ENCODE measurements around the gene CBX4. TPM values are rescaled to one million over a fixed set of nuclear protein-coding genes. Genes with fewer than 3 reads are reported as not detected.

CBX4 gene
- polyA plus RNA-seq, 1 of the 3 experiments (the other 2 are of a cell fraction) = 21.9 TPM

DNA sequence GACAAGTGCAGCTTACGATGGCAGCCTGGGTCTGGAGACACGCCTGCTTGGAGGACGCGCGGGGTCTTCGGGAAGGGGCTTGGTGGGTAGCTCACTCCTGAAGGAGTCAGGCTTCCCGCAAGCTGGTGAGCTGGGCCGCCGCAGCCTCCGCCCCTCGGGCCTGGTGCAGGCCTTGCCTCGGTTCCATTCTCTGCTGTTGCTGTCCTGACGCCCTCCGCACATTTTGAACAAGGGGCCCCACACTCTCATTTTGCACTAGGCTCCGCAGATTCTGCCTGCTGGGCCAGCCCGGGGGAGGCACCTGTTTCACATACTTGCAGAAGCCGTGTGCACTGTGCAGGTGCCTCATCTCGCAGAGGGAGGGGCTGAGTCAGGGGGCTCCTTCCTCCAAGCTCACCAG lies 31.9 kb upstream of the CBX4 start:
- DNase-seq = peak; percentile 28
- Histone ChIP-seq H3K79me2 (ENCODE audit: insufficient read depth) (no peaks in the 10 kb centered on the region), H3F3A (replicated peaks; ENCODE audit: insufficient read depth) (peaks cover 7% of the 10 kb centered on the region), H3K4me3 (ENCODE audit: low read depth in 2 of 2, low read length in 1 of 2) (no peak overlapping the region), H3K27me3 (ENCODE audit: insufficient read depth) (no peaks in the 10 kb centered on the region), H3K9me2 (no peaks in the 10 kb centered on the region), H3K27ac (ENCODE audit: low read depth in 2 of 2, low read length in 1 of 2) (no peak overlapping the region), H3K36me3 (replicated peaks in 1 of 2; ENCODE audit: control insufficient read depth in 1 of 2, insufficient read depth in 2 of 2, low read length in 1 of 2) (no peaks in the 10 kb centered on the region), H3K4me2 (no peak overlapping the region), H3K9me3 (no peaks in the 10 kb centered on the region), H2AFZ (ENCODE audit: low read depth) (no peak overlapping the region), H4K20me1 (ENCODE audit: insufficient read depth) (no peaks in the 10 kb centered on the region), H3K4me1 (ENCODE audit: control insufficient read depth in 1 of 2, insufficient read depth in 2 of 2, low read depth in 1 of 2, low read length in 1 of 2) (no peaks in the 10 kb centered on the region), H3K9ac (no peak overlapping the region)
- CTCF ChIA-PET = interaction anchor here (1.0 to 2.7 kb wide), 4 partner anchors 17 to 127 kb away, joined by 3 to 7 read pairs (median 5); partner anchors contain the start of gene CBX4
- POLR2A ChIA-PET = no interaction called here
- 79% methylated on average over 15 of the region's 18 CpGs for WGBS (ENCODE audit: low lambda C conversion rate)
- TF ChIP-seq FOXJ3 (CRISPR knock-in tag; IDR thresholded peaks at IDR 0.05) (no peak), CTCF (IDR thresholded peaks at IDR 0.05) (no peak), GATA2 (CRISPR knock-in tag; IDR thresholded peaks at IDR 0.05) (no peak), NFIC (IDR thresholded peaks at IDR 0.05; ENCODE audit: borderline replicate concordance) (no peak), MEF2A (IDR thresholded peaks at IDR 0.05; ENCODE audit: borderline replicate concordance, low read depth) (no peak), MAX (IDR thresholded peaks at IDR 0.05; ENCODE audit: low read depth) (no peak), EZH2phosphoT487 (IDR thresholded peaks at IDR 0.05; ENCODE audit: borderline replicate concordance, low read depth) (no peak), RCOR1 (IDR thresholded peaks at IDR 0.05; ENCODE audit: low read length) (no peak), EP300 (IDR thresholded peaks at IDR 0.05; ENCODE audit: borderline replicate concordance in 1 of 2, low read depth in 1 of 2, low read length in 1 of 2) (no peak), IRF3 (IDR thresholded peaks at IDR 0.05; ENCODE audit: low read depth, low read length) (no peak)
- TF ChIP-seq, protein P1, sequence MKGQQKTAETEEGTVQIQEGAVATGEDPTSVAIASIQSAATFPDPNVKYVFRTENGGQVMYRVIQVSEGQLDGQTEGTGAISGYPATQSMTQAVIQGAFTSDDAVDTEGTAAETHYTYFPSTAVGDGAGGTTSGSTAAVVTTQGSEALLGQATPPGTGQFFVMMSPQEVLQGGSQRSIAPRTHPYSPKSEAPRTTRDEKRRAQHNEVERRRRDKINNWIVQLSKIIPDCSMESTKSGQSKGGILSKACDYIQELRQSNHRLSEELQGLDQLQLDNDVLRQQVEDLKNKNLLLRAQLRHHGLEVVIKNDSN (IDR thresholded peaks at IDR 0.05; ENCODE audit: borderline replicate concordance, low read depth) = no peak

GRCh38 chr17:79870540-79870939 lies 31.3 kb upstream of the CBX4 start:
- Histone ChIP-seq H3K79me2 (ENCODE audit: insufficient read depth) (no peaks in the 10 kb centered on the region), H3K27me3 (ENCODE audit: insufficient read depth) (no peaks in the 10 kb centered on the region), H2AFZ (ENCODE audit: low read depth) (no peak overlapping the region), H3K4me3 (ENCODE audit: low read depth in 2 of 2, low read length in 1 of 2) (no peak overlapping the region), H3K9me2 (no peaks in the 10 kb centered on the region), H3K9ac (no peak overlapping the region), H3K4me2 (no peak overlapping the region), H3F3A (replicated peaks; ENCODE audit: insufficient read depth) (peaks cover 7% of the 10 kb centered on the region), H3K36me3 (replicated peaks in 1 of 2; ENCODE audit: control insufficient read depth in 1 of 2, insufficient read depth in 2 of 2, low read length in 1 of 2) (no peaks in the 10 kb centered on the region), H3K4me1 (ENCODE audit: control insufficient read depth in 1 of 2, insufficient read depth in 2 of 2, low read depth in 1 of 2, low read length in 1 of 2) (no peaks in the 10 kb centered on the region), H3K9me3 (no peaks in the 10 kb centered on the region), H3K27ac (ENCODE audit: low read depth in 2 of 2, low read length in 1 of 2) (no peak overlapping the region), H4K20me1 (ENCODE audit: insufficient read depth) (no peaks in the 10 kb centered on the region)
- POLR2A ChIA-PET = no interaction called here
- TF ChIP-seq SMC3 (IDR thresholded peaks at IDR 0.05; ENCODE audit: low read depth, low read length) (no peak), TEAD4 (IDR thresholded peaks at IDR 0.05; ENCODE audit: borderline replicate concordance, insufficient read depth) (no peak), MXI1 (IDR thresholded peaks at IDR 0.05; ENCODE audit: low read depth, low read length) (no peak), FOXJ3 (CRISPR knock-in tag; IDR thresholded peaks at IDR 0.05) (no peak), ELF1 (IDR thresholded peaks at IDR 0.05) (no peak)
- TF ChIP-seq, protein P2, sequence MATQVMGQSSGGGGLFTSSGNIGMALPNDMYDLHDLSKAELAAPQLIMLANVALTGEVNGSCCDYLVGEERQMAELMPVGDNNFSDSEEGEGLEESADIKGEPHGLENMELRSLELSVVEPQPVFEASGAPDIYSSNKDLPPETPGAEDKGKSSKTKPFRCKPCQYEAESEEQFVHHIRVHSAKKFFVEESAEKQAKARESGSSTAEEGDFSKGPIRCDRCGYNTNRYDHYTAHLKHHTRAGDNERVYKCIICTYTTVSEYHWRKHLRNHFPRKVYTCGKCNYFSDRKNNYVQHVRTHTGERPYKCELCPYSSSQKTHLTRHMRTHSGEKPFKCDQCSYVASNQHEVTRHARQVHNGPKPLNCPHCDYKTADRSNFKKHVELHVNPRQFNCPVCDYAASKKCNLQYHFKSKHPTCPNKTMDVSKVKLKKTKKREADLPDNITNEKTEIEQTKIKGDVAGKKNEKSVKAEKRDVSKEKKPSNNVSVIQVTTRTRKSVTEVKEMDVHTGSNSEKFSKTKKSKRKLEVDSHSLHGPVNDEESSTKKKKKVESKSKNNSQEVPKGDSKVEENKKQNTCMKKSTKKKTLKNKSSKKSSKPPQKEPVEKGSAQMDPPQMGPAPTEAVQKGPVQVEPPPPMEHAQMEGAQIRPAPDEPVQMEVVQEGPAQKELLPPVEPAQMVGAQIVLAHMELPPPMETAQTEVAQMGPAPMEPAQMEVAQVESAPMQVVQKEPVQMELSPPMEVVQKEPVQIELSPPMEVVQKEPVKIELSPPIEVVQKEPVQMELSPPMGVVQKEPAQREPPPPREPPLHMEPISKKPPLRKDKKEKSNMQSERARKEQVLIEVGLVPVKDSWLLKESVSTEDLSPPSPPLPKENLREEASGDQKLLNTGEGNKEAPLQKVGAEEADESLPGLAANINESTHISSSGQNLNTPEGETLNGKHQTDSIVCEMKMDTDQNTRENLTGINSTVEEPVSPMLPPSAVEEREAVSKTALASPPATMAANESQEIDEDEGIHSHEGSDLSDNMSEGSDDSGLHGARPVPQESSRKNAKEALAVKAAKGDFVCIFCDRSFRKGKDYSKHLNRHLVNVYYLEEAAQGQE (IDR thresholded peaks at IDR 0.05; ENCODE audit: low read depth, low read length) = no peak
- TF ChIP-seq, protein P3, sequence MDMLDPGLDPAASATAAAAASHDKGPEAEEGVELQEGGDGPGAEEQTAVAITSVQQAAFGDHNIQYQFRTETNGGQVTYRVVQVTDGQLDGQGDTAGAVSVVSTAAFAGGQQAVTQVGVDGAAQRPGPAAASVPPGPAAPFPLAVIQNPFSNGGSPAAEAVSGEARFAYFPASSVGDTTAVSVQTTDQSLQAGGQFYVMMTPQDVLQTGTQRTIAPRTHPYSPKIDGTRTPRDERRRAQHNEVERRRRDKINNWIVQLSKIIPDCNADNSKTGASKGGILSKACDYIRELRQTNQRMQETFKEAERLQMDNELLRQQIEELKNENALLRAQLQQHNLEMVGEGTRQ (IDR thresholded peaks at IDR 0.05; ENCODE audit: borderline replicate concordance, low read depth, low read length) = no peak
- CTCF ChIA-PET = interaction anchor here (1.0 to 2.7 kb wide), 4 partner anchors 18 to 126 kb away, joined by 3 to 7 read pairs (median 5); partner anchors contain the start of gene CBX4
- DNase-seq = peak; percentile 21
- WGBS (ENCODE audit: low lambda C conversion rate) = 79% methylated on average over 15 of the region's 15 CpGs

Data from SK-N-SH (cell line).